H9 (cell line): ENCODE measurements around the gene ST8SIA6. TPM values are rescaled to one million over a fixed set of nuclear protein-coding genes. Genes with fewer than 3 reads are reported as not detected.

Source experiments
- DNase-seq: peaks from one replicate; pipeline ENCODE4 v3.0.0-alpha.2; 2017
- H2AFZ ChIP-seq: one replicate; pipeline ENCODE4 v1.6.1; 2013; ENCODE audit warnings: mild to moderate bottlenecking, low read length, control low read depth, moderate library complexity
- H2AK5ac ChIP-seq: 2 replicates; pipeline ENCODE4 v1.6.1; 2013; ENCODE audit warnings: low read length, control low read depth, mixed read lengths; ENCODE audit not compliant: insufficient read length
- H2BK120ac ChIP-seq: one replicate; pipeline ENCODE4 v1.6.1; 2013; ENCODE audit warnings: low read depth, mild to moderate bottlenecking, low read length, control low read depth, inconsistent platforms; ENCODE audit not compliant: poor library complexity, severe bottlenecking
- H2BK12ac ChIP-seq: 2 replicates; pipeline ENCODE4 v1.6.1; 2013; ENCODE audit warnings: low read length, control low read depth, mixed read lengths, low read depth; ENCODE audit not compliant: insufficient read length
- H2BK15ac ChIP-seq: 2 replicates; pipeline ENCODE4 v1.6.1; 2013; ENCODE audit warnings: low read depth, low read length, control low read depth
- H2BK20ac ChIP-seq: one replicate; pipeline ENCODE4 v1.6.1; 2013; ENCODE audit warnings: low read depth, mild to moderate bottlenecking, low read length, control low read depth, inconsistent platforms; ENCODE audit not compliant: poor library complexity, severe bottlenecking
- H2BK5ac ChIP-seq: 2 replicates; pipeline ENCODE4 v1.6.1; 2013; ENCODE audit warnings: low read length, control low read depth, mixed read lengths; ENCODE audit not compliant: insufficient read length
- H3K14ac ChIP-seq: 2 replicates; pipeline ENCODE4 v1.6.1; 2013; ENCODE audit warnings: low read length, control low read depth; ENCODE audit not compliant: insufficient read depth
- H3K18ac ChIP-seq: 2 replicates; pipeline ENCODE4 v1.6.1; 2013; ENCODE audit warnings: low read depth, mild to moderate bottlenecking, mixed read lengths, low read length, control low read depth; ENCODE audit not compliant: insufficient read length
- H3K23ac ChIP-seq: 2 replicates; pipeline ENCODE4 v1.6.1; 2013; ENCODE audit warnings: low read length, control low read depth, mixed read lengths, low read depth; ENCODE audit not compliant: insufficient read length
- H3K23me2 ChIP-seq: 2 replicates; pipeline ENCODE4 v1.6.1; 2013; ENCODE audit warnings: low read depth, mild to moderate bottlenecking, mixed read lengths, low read length, control low read depth; ENCODE audit not compliant: insufficient read length, poor library complexity, severe bottlenecking
- H3K27ac ChIP-seq: 2 replicates; pipeline ENCODE4 v1.5.1; 2013; ENCODE audit warnings: low read length, control low read depth, mixed read lengths, low read depth; ENCODE audit not compliant: insufficient read length
- H3K27me3 ChIP-seq: 2 replicates; pipeline ENCODE4 v1.6.1; 2013; ENCODE audit warnings: low read length, control low read depth, inconsistent platforms; ENCODE audit not compliant: insufficient read depth
- H3K4ac ChIP-seq: 2 replicates; pipeline ENCODE4 v1.6.1; 2013; ENCODE audit warnings: low read depth, mild to moderate bottlenecking, control low read depth, inconsistent platforms, low read length, moderate library complexity
- H3K4me1 ChIP-seq: 2 replicates; pipeline ENCODE4 v1.6.1; 2013; ENCODE audit warnings: low read length, control low read depth, inconsistent platforms; ENCODE audit not compliant: insufficient read depth
- H3K4me2 ChIP-seq: 2 replicates; pipeline ENCODE4 v1.6.1; 2013; ENCODE audit warnings: low read length, control low read depth, mixed read lengths; ENCODE audit not compliant: insufficient read length, insufficient read depth
- H3K56ac ChIP-seq: 2 replicates; pipeline ENCODE4 v1.6.1; 2013; ENCODE audit warnings: low read depth, mild to moderate bottlenecking, mixed read lengths, low read length, control low read depth; ENCODE audit not compliant: insufficient read length
- H3K79me1 ChIP-seq: 2 replicates; pipeline ENCODE4 v1.6.1; 2013; ENCODE audit warnings: low read depth, mild to moderate bottlenecking, moderate library complexity, low read length, control low read depth, inconsistent platforms; ENCODE audit not compliant: insufficient read depth, poor library complexity, severe bottlenecking
- H3K79me2 ChIP-seq: 2 replicates; pipeline ENCODE4 v1.6.1; 2013; ENCODE audit warnings: low read length, control low read depth, inconsistent platforms; ENCODE audit not compliant: insufficient read depth
- H3K9ac ChIP-seq: 2 replicates; pipeline ENCODE4 v1.6.1; 2013; ENCODE audit warnings: low read length, control low read depth, mixed read lengths; ENCODE audit not compliant: insufficient read length; ENCODE audit errors: extremely low read depth
- H3K9me3 ChIP-seq: one replicate; pipeline ENCODE4 v1.6.1; 2013; ENCODE audit warnings: low read depth, low read length, inconsistent platforms; ENCODE audit not compliant: control insufficient read depth
- H3T11ph ChIP-seq: one replicate; pipeline ENCODE4 v1.6.1; 2013; ENCODE audit warnings: mild to moderate bottlenecking, low read length, control low read depth, inconsistent platforms
- H4K20me1 ChIP-seq: one replicate; pipeline ENCODE4 v1.6.1; 2013; ENCODE audit not compliant: control insufficient read depth, insufficient read length, insufficient read depth
- H4K5ac ChIP-seq: 2 replicates; pipeline ENCODE4 v1.6.1; 2013; ENCODE audit warnings: low read depth, mild to moderate bottlenecking, mixed read lengths, low read length, control low read depth; ENCODE audit not compliant: insufficient read length
- H4K8ac ChIP-seq: replicated peaks from 2 replicates; pipeline ENCODE4 v1.6.1; 2013; ENCODE audit warnings: low read length, control low read depth, mixed read lengths, low read depth; ENCODE audit not compliant: insufficient read length
- H4K91ac ChIP-seq: 2 replicates; pipeline ENCODE4 v1.6.1; 2013; ENCODE audit warnings: low read depth, mild to moderate bottlenecking, moderate library complexity, mixed read lengths, low read length, control low read depth; ENCODE audit not compliant: insufficient read length
- H3K27ac Mint-ChIP-seq, 3 experiments: 2 replicates in 2 of 3; 3 replicates in 1 of 3; pipeline ENCODE4 v1.8.0; 2020 to 2021; ENCODE audit warnings: mixed read lengths in 3 of 3, mild to moderate bottlenecking in 1 of 3, moderate library complexity in 1 of 3
- H3K27me3 Mint-ChIP-seq: 2 replicates; pipeline ENCODE4 v1.8.0; 2021; ENCODE audit warnings: low read depth, mild to moderate bottlenecking, moderate library complexity, mixed read lengths
- H3K36me3 Mint-ChIP-seq, 3 experiments: 2 replicates in 2 of 3; 3 replicates in 1 of 3; pipeline ENCODE4 v1.8.0; 2020 to 2021; ENCODE audit warnings: low read depth in 3 of 3, mixed read lengths in 3 of 3; ENCODE audit not compliant: insufficient read depth in 1 of 3
- H3K4me1 Mint-ChIP-seq, 2 experiments: 2 replicates each; pipeline ENCODE4 v1.8.0; 2020; ENCODE audit warnings: mixed read lengths in 2 of 2
- H3K4me3 Mint-ChIP-seq, 2 experiments: 2 replicates in 1 of 2; 3 replicates in 1 of 2; pipeline ENCODE4 v1.8.0; 2020 to 2021; ENCODE audit warnings: mild to moderate bottlenecking in 2 of 2, mixed read lengths in 2 of 2, moderate library complexity in 1 of 2
- H3K9me3 Mint-ChIP-seq, 2 experiments: 2 replicates in 1 of 2; 3 replicates in 1 of 2; pipeline ENCODE4 v1.8.0; 2020; ENCODE audit warnings: mild to moderate bottlenecking in 2 of 2, mixed read lengths in 2 of 2, moderate library complexity in 1 of 2
- WGBS: extraction: QIAGEN DNeasy Blood & Tissue Kit; methylation state at CpG from one replicate; pipeline ENCODE4 v1.1.7; 2013; ENCODE audit warnings: missing lambda C conversion rate, low lambda C conversion rate, mixed read lengths; ENCODE audit not compliant: insufficient read length; ENCODE audit errors: extremely low coverage; 5-methylcytosine and 5-hydroxymethylcytosine counted together
- total RNA-seq: library from RNA; stranded (reverse); gene quantifications from 2 replicates; pipeline ENCODE4 v1.2.1, GENCODE V29; 2021
- TF ChIP-seq, protein P1 (sequence below): fragments of 200-600 bp; sonication (generic); conservative IDR thresholded peaks from 3 replicates; pipeline ENCODE4 v1.8.0; 2021; ENCODE audit warnings: antibody characterized with exemption, mild to moderate bottlenecking

The ST8SIA6 gene
- total RNA-seq, 1 experiment from 2014 or later = 0.37 TPM

DNA sequence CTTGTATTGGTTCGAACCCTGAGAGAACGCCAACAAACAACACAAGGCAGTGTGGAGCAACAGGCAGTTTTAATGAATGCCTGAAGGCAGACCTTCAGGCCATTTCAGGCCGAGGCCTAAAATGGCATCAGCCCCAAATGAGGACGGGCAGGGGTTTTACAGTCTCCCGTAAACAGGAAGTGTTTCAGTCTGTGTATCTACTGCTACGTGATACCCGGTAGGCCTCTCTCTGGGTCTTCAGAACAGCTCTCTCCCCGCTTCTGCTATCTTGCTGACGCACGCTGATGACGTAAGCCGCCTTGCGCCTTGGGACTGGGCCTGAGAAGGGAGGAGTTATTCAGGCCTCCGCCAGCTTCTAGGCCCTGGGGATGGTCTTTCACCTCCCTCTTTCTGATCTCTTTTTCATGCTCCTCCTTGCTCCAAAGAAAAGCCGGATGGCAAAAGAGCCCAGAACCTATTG is 67.7 kb downstream of the ST8SIA6 start:
- no peak overlapping the region for H2AK5ac ChIP-seq
- Mint-ChIP-seq H3K9me3 (peaks cover 3% of the 10 kb centered on the region in 2 experiments; a peak in 2 of 5 replicates), H3K27me3 (no peaks in the 10 kb centered on the region), H3K27ac (peak overlapping the region in 1 of 3 experiments; percentile 44; a peak in 2 of 7 replicates), H3K36me3 (peaks cover 0 to 6% (median 0%) of the 10 kb centered on the region in 3 experiments; a peak in 2 of 7 replicates), H3K4me3 (no peak overlapping the region), H3K4me1 (peaks cover 24 to 32% of the 10 kb centered on the region in 2 experiments)
- H2BK20ac ChIP-seq = no peak overlapping the region
- peak; percentile 33 for DNase-seq
- no peak overlapping the region for H3K4ac ChIP-seq
- H4K8ac ChIP-seq = no peak overlapping the region
- no peak overlapping the region for H3K56ac ChIP-seq
- H2BK12ac ChIP-seq = no peak overlapping the region
- H2BK120ac ChIP-seq = no peak overlapping the region
- no peak overlapping the region for H2BK15ac ChIP-seq
- WGBS = no CpG with 5 or more reads among the region's 15 CpGs
- H4K91ac ChIP-seq = no peak overlapping the region
- H3K9me3 ChIP-seq = no peaks in the 10 kb centered on the region
- H3K79me1 ChIP-seq = no peaks in the 10 kb centered on the region
- H4K5ac ChIP-seq = peak overlapping the region; percentile 27
- no peak overlapping the region for H3T11ph ChIP-seq
- no peaks in the 10 kb centered on the region for H3K4me1 ChIP-seq
- no peak overlapping the region for H3K14ac ChIP-seq
- H3K18ac ChIP-seq = no peak overlapping the region
- H3K23ac ChIP-seq = no peak overlapping the region
- H3K27me3 ChIP-seq = no peaks in the 10 kb centered on the region
- H3K23me2 ChIP-seq = no peaks in the 10 kb centered on the region
- no peak overlapping the region for H3K4me2 ChIP-seq
- H3K9ac ChIP-seq = no peak overlapping the region
- H2BK5ac ChIP-seq = no peak overlapping the region
- H4K20me1 ChIP-seq = no peaks in the 10 kb centered on the region
- no peak overlapping the region for H2AFZ ChIP-seq
- TF ChIP-seq, protein P1, sequence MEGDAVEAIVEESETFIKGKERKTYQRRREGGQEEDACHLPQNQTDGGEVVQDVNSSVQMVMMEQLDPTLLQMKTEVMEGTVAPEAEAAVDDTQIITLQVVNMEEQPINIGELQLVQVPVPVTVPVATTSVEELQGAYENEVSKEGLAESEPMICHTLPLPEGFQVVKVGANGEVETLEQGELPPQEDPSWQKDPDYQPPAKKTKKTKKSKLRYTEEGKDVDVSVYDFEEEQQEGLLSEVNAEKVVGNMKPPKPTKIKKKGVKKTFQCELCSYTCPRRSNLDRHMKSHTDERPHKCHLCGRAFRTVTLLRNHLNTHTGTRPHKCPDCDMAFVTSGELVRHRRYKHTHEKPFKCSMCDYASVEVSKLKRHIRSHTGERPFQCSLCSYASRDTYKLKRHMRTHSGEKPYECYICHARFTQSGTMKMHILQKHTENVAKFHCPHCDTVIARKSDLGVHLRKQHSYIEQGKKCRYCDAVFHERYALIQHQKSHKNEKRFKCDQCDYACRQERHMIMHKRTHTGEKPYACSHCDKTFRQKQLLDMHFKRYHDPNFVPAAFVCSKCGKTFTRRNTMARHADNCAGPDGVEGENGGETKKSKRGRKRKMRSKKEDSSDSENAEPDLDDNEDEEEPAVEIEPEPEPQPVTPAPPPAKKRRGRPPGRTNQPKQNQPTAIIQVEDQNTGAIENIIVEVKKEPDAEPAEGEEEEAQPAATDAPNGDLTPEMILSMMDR = no peak
- H3K79me2 ChIP-seq = no peaks in the 10 kb centered on the region
- H3K27ac ChIP-seq = no peak overlapping the region
